Nephron (organoid): Measurements from ENCODE around the gene SH3TC1.

ENCODE experiments used
- H3K27ac Mint-ChIP-seq, 3 experiments: 2 replicates each; pipeline ENCODE4 v1.8.0; 2020; ENCODE audit warnings: mixed read lengths in 3 of 3, mild to moderate bottlenecking in 2 of 3, moderate library complexity in 1 of 3
- H3K27me3 Mint-ChIP-seq: 2 replicates; pipeline ENCODE4 v1.8.0; 2021; ENCODE audit warnings: low read depth, mild to moderate bottlenecking, moderate library complexity, mixed read lengths
- H3K36me3 Mint-ChIP-seq: 2 replicates; pipeline ENCODE4 v1.8.0; 2020; ENCODE audit warnings: low read depth, mixed read lengths
- H3K4me1 Mint-ChIP-seq: 2 replicates; pipeline ENCODE4 v1.8.0; 2020; ENCODE audit warnings: mixed read lengths
- H3K4me3 Mint-ChIP-seq, 3 experiments: 2 replicates each; pipeline ENCODE4 v1.8.0; 2020; ENCODE audit warnings: mild to moderate bottlenecking in 3 of 3, mixed read lengths in 3 of 3, moderate library complexity in 2 of 3
- H3K9me3 Mint-ChIP-seq: 2 replicates; pipeline ENCODE4 v1.8.0; 2020; ENCODE audit warnings: mixed read lengths
- TF ChIP-seq, protein P1 (sequence below), 3 experiments: fragments of 200-600 bp; sonication (generic); IDR thresholded peaks; one replicate each; pipeline ENCODE4 v1.5.0; 2021; ENCODE audit warnings: antibody characterized with exemption in 3 of 3; ENCODE audit not compliant: unreplicated experiment in 3 of 3

SH3TC1 gene

DNA sequence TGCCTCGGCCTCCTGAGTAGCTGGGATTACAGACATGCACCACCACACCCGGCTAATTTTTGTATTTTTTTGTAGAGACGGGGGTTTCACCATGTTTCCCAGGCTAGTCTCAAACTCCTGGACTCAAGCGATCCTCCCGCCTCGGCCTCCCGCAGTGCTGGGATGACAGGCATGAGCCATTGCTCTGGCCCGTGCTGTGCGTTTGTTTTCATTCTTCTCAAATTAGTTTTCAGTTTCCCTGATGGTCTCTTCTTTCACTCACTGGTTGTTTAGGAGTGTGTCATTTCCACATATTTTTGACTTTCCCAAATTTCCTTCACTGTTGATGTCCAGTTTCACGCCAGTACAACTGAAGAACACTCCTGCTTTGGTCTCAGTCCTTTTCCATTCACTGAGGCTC lies 31.8 kb downstream of the SH3TC1 start:
- Mint-ChIP-seq H3K9me3 (no peaks in the 10 kb centered on the region), H3K4me3 (no peak overlapping the region), H3K27me3 (peaks cover 4% of the 10 kb centered on the region), H3K4me1 (peaks cover 19% of the 10 kb centered on the region), H3K36me3 (no peaks in the 10 kb centered on the region), H3K27ac (peak overlapping the region in 2 of 3 experiments; percentile 34 to 36)
- TF ChIP-seq, protein P1, sequence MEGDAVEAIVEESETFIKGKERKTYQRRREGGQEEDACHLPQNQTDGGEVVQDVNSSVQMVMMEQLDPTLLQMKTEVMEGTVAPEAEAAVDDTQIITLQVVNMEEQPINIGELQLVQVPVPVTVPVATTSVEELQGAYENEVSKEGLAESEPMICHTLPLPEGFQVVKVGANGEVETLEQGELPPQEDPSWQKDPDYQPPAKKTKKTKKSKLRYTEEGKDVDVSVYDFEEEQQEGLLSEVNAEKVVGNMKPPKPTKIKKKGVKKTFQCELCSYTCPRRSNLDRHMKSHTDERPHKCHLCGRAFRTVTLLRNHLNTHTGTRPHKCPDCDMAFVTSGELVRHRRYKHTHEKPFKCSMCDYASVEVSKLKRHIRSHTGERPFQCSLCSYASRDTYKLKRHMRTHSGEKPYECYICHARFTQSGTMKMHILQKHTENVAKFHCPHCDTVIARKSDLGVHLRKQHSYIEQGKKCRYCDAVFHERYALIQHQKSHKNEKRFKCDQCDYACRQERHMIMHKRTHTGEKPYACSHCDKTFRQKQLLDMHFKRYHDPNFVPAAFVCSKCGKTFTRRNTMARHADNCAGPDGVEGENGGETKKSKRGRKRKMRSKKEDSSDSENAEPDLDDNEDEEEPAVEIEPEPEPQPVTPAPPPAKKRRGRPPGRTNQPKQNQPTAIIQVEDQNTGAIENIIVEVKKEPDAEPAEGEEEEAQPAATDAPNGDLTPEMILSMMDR (IDR thresholded peaks at IDR 0.05; ENCODE audit: unreplicated experiment in 3 of 3), result no peak

DNA sequence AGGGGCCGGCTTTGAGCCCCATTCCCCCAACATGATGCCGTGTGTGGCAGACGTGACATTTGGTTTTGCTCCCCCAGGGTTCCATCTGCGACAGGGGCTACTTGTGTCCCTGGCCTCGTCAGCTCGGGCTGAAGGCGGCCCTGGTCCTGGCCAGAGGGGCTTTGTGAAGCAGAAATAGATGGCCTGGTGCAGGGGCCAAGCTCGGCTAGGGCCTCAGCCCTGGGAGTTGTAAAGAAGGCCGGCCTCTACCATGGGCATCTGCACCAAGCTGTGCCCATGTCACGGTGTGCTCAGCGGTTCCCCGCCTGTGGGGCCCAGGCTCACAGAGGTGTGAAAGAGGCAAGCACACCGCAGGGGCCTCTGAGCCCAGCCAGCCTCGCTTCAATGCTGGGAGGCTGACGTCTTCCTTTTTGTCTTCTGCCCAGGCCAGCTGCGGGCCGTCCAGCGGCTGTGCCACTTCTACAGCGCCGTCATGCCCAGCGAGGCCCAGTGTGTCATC lies 32.5 kb downstream of the SH3TC1 start:
- TF ChIP-seq, protein P1 (IDR thresholded peaks at IDR 0.05; ENCODE audit: unreplicated experiment in 3 of 3), result no peak
- H3K4me1 Mint-ChIP-seq, result peaks cover 12% of the 10 kb centered on the region
- H3K36me3 Mint-ChIP-seq, result no peaks in the 10 kb centered on the region
- H3K4me3 Mint-ChIP-seq, result no peak overlapping the region
- H3K27ac Mint-ChIP-seq, result no peak overlapping the region
- H3K9me3 Mint-ChIP-seq, result no peaks in the 10 kb centered on the region
- H3K27me3 Mint-ChIP-seq, result peaks cover 4% of the 10 kb centered on the region

GRCh38 chr4:8232748-8233147 lies 33.7 kb downstream of the SH3TC1 start:
- peaks cover 4% of the 10 kb centered on the region for H3K27me3 Mint-ChIP-seq
- no peak overlapping the region for H3K27ac Mint-ChIP-seq
- H3K36me3 Mint-ChIP-seq, result no peaks in the 10 kb centered on the region
- TF ChIP-seq, protein P1 (IDR thresholded peaks at IDR 0.05; ENCODE audit: unreplicated experiment in 3 of 3), result no peak
- H3K9me3 Mint-ChIP-seq, result no peaks in the 10 kb centered on the region
- H3K4me3 Mint-ChIP-seq, result no peak overlapping the region
- peaks cover 11% of the 10 kb centered on the region for H3K4me1 Mint-ChIP-seq

DNA sequence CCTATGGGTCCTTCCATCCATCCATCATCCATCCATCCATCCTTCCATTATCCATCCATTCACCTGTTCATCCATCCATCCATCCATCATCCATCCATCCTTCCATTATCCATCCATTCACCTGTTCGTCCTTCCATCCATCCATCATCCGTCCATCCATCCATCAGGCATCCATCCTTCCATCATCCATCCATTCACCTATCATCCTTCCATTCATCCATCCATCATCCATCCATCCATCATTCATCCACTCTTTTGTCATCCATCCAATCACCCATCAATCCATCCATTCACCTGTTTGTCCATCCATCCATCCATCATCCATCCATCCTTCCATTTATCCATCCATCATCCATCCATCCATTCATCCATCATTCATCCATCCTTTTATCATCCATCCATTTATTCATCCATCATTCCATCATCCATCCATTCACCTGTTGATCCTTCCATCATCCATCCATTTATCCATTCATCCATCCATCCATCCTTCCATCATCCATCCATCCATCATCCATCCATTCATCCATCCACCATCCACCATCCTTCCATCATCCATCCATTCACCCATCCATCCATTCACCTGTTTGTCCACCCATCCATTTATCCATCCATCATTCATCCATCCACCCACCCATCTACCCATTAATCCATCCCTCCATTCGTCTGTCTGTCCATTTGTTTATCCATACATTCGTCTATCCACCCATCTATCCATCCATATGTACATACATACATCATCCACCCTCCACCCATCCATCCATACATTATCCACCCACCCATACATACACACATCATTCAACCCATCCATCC lies 34.8 kb downstream of the SH3TC1 start:
- Mint-ChIP-seq H3K36me3 (no peaks in the 10 kb centered on the region), H3K4me1 (peaks cover 11% of the 10 kb centered on the region), H3K4me3 (no peak overlapping the region), H3K27me3 (peaks cover 4% of the 10 kb centered on the region), H3K27ac (no peak overlapping the region), H3K9me3 (no peaks in the 10 kb centered on the region)
- TF ChIP-seq, protein P1 (IDR thresholded peaks at IDR 0.05; ENCODE audit: unreplicated experiment in 3 of 3), result no peak

GRCh38 chr4:8234715-8235114 lies 35.6 kb downstream of the SH3TC1 start:
- Mint-ChIP-seq H3K27me3 (peaks cover 4% of the 10 kb centered on the region), H3K36me3 (no peaks in the 10 kb centered on the region), H3K27ac (no peak overlapping the region), H3K4me3 (no peak overlapping the region), H3K9me3 (no peaks in the 10 kb centered on the region), H3K4me1 (peaks cover 11% of the 10 kb centered on the region)
- TF ChIP-seq, protein P1 (IDR thresholded peaks at IDR 0.05; ENCODE audit: unreplicated experiment in 3 of 3), result no peak

DNA sequence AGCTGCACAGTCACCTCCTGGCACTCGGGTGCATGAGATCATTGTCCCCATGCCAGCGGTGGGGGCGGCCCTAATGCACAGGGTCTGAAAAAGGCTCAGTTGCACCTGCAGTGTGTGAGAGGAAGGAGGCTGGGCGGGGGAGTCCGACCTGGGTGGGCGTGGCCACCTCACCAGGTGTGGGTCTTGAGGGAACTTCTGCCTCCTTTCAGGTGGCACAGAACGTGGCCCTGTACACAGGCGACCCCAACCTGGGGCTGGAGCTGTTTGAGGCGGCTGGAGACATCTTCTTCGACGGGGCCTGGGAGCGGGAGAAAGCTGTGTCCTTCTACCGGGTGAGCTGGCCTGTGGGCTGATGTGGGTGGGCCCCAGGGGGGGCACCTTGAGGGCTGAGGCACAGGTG lies 36.1 kb downstream of the SH3TC1 start:
- H3K9me3 Mint-ChIP-seq, result no peaks in the 10 kb centered on the region
- peaks cover 4% of the 10 kb centered on the region for H3K27me3 Mint-ChIP-seq
- no peak overlapping the region for H3K4me3 Mint-ChIP-seq
- H3K36me3 Mint-ChIP-seq, result no peaks in the 10 kb centered on the region
- peaks cover 10% of the 10 kb centered on the region for H3K4me1 Mint-ChIP-seq
- H3K27ac Mint-ChIP-seq, result no peak overlapping the region
- TF ChIP-seq, protein P1 (IDR thresholded peaks at IDR 0.05; ENCODE audit: unreplicated experiment in 3 of 3), result no peak
